ENCODE measurements around the gene ALX4.

The ALX4 gene

GRCh38 chr11:44267006-44267749 lies 42.8 kb downstream of the ALX4 start:
- no peak for DNase-seq

- no peak for DNase-seq
Measured at GRCh38 chr11:44266056-44266780, 43.7 kb downstream of the ALX4 start.

GRCh38 chr11:44264761-44265160 lies 45.2 kb downstream of the ALX4 start:
- DNase-seq: no peak

GRCh38 chr11:44264438-44264749 lies 45.5 kb downstream of the ALX4 start:
- DNase-seq: no peak

GRCh38 chr11:44263738-44264437 lies 46.1 kb downstream of the ALX4 start:
- DNase-seq: no peak

DNA sequence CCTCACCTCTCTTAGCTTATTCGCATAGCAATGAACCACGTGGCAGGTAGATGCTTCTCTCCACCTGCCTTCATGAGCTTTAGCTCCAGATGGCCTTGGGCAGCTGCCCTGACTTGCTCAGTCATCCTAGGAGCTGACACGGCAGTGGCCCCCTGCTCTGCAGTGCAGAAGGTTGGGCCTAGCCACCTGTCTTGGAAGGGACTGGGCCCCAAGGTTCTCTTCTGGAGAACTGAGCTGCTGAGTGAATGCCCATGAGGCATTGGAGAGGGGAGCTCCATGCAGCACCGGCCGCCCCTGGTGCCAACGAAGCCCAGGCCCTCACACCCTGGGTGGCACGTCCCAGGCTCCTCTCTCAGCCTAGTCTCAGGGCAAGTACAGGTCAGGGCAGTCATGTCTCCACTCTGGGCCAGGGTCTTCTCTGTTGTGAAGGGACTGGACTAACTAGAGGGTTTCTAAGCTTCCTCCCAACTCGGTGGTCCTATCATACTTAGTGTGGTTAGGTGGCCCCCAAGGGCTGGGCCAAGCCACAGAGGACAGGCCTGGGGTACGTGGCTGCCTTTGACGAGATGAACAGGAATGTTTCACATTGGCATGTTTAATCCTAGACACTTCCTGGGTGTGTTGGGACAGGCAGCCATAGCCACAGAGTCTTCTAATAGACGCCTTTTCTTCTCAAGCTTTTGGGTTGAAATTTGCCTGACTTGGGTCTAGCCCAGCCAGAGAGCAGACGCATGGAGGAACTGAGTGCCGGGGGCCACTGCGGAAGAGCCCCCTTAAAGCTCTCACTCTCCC lies 47.9 kb downstream of the ALX4 start:
- no peak for DNase-seq

DNA sequence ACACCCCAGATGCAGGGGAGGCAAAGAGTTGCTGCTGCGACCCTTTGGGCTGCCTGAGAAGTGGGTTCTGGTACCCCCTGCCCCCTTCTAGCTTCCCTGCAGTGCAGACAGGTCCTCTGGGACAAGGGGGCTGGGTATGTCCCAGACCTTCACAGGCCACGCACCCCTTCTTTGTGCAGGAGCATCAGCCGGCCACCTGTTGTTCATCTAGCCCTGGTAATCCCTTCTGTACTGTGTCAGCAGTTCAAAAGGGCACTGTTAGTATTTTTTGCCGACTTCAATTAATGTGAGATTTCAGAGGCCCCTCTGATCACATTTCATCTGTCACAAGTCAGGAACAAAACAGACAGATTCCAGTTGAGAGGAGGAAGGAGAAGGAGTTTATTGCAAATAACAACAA lies 49.9 kb downstream of the ALX4 start:
- DNase-seq: no peak

GRCh38 chr11:44258839-44259420 lies 51.0 kb downstream of the ALX4 start:
- DNase-seq: no peak

DNA sequence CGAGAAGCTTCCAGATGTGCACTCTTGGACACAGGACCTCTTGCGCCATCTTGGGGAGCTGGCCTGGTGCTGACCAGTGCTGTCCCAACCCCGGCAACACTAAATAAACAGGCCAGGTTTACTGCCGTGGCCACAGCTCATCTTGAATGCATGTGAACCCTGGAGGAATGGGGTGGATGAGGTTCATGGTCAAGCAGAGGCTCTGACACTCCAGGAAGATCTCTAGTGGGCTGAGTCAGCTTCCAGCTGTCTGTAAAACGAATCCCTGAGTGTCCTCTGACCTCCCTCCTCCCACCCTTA lies 51.8 kb downstream of the ALX4 start:
- no peak for DNase-seq

DNA sequence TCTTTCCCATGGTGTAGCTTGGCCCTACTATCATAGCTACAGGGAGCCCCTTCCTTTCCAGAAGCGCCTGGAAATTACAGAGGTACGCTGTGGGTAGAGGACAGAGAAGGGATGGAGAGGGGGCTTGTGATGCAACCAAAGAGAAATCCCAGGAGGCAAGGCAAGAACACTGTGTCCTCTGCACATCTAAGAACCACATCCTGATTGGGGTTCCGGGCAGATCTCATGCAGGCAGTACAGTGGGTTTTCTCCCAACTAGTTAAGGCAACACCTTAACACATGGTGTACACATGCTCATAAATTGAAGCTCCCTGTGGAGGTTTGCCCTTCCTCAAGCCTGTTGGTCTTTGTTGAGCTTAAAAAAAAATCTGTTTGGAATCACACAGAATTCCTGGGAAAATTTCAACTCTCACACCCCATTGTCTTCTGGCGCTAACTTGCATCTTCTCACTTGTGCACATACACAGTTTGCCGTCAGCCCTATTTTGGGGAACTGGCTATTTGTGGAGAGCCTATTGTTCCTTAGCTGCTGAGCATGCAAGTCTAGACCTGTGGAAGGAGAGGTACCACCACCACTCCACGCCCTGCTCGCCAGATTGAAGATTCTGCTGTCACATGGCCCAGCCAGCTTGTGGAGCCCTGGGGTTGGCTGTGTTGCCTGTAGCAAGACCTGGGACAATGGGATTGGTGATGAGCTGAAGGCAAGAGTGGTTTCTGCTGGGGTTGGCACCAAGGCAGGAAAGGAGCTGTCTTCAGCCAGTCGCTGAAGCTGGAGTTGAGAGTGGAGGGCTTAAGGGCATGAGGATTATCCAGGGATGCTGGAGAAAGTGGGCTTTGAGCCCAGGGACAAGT lies 52.4 kb downstream of the ALX4 start:
- DNase-seq: no peak

GRCh38 chr11:44256673-44257291 lies 53.2 kb downstream of the ALX4 start:
- no peak for DNase-seq

GRCh38 chr11:44255406-44256071 lies 54.4 kb downstream of the ALX4 start:
- no peak for DNase-seq

GRCh38 chr11:44252999-44253602 lies 56.8 kb downstream of the ALX4 start:
- no peak for DNase-seq

- DNase-seq: no peak
Measured at GRCh38 chr11:44250421-44250820, 59.5 kb downstream of the ALX4 start.

- no peak for DNase-seq
Measured at GRCh38 chr11:44248109-44248508, 61.8 kb downstream of the ALX4 start.

- DNase-seq: no peak
Measured at GRCh38 chr11:44247508-44247907, 62.4 kb downstream of the ALX4 start.

GRCh38 chr11:44246726-44247125 lies 63.2 kb downstream of the ALX4 start:
- no peak for DNase-seq

DNA sequence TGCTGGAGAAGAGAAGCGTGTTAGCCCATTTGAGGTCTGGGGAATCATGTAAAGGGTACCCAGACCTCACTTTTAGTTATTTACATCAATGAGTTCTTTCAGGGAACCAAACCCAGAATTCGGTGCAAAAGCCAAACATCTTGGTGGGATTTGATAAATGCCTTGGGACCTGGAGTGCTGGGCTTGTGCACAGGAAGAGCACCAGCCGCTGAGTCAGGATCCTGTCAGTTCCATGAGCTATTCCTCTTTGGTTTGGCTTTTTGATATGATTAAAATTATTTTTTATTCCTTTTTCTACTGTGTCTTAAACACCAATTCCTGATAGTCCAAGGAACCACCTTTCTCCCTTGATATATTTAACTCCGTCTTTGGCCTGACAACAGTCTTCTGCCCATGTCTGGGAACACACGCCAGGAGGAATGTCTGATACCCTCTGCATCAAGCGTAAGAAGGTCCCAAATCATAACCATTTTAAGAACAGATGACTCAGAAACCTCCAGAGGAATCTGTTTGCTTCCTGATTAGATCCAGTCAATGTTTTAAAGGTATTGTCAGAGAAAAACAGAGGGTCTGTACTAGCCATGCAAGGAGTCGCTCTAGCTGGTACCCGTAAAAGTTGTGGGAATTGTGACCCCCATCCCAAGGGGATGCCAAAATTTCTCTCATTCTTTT lies 65.2 kb downstream of the ALX4 start:
- no peak for DNase-seq

GRCh38 chr11:44243595-44244343 lies 66.2 kb downstream of the ALX4 start:
- no peak for DNase-seq

Data from CD4-positive, alpha-beta T cell treated with Interleukin-4 for 4 hours (primary cell).